NCI-H128 (cell line): ENCODE data around the gene ERVMER34-1.

ENCODE experiments used
- DNase-seq: peaks from one replicate; lab custom pipeline; 2025; ENCODE audit not compliant: unreplicated experiment; lab: John Stamatoyannopoulos, UW

Gene ERVMER34-1

GRCh38 chr4:52750819-52751486 lies at the start of gene ERVMER34-1:
TSS of gene ERVMER34-1 (minus strand) at chr4:52751425. CDS start at chr4:52745520, 5,905 bp downstream.
- DNase-seq: no peak

GRCh38 chr4:52799813-52800212 lies 48.6 kb upstream of the ERVMER34-1 start:
- no peak for DNase-seq

- DNase-seq: no peak
Measured at GRCh38 chr4:52795533-52795932, 44.3 kb upstream of the ERVMER34-1 start.

- DNase-seq: no peak
Measured at GRCh38 chr4:52791936-52792335, 40.7 kb upstream of the ERVMER34-1 start.

GRCh38 chr4:52789774-52790173 lies 38.5 kb upstream of the ERVMER34-1 start:
- no peak for DNase-seq

- no peak for DNase-seq
Measured at GRCh38 chr4:52788806-52789205, 37.6 kb upstream of the ERVMER34-1 start.

- no peak for DNase-seq
Measured at GRCh38 chr4:52783069-52783468, 31.8 kb upstream of the ERVMER34-1 start.

- DNase-seq: no peak
Measured at GRCh38 chr4:52780617-52781354, 29.6 kb upstream of the ERVMER34-1 start.

- DNase-seq: no peak
Measured at GRCh38 chr4:52780206-52780605, 29.0 kb upstream of the ERVMER34-1 start.

- DNase-seq: no peak
Measured at GRCh38 chr4:52760256-52760655, 9.0 kb upstream of the ERVMER34-1 start.

GRCh38 chr4:52755426-52755825 lies 4.2 kb upstream of the ERVMER34-1 start:
- DNase-seq: no peak

GRCh38 chr4:52752936-52753335 lies 1.7 kb upstream of the ERVMER34-1 start:
- no peak for DNase-seq

GRCh38 chr4:52751487-52751911 lies 274 bp upstream of the ERVMER34-1 start:
- DNase-seq: no peak

- DNase-seq: no peak
Measured at GRCh38 chr4:52750213-52750612, 1.0 kb downstream of the ERVMER34-1 start.

- no peak for DNase-seq
Measured at GRCh38 chr4:52748432-52748831, 2.8 kb downstream of the ERVMER34-1 start.

GRCh38 chr4:52744588-52744987 lies 6.6 kb downstream of the ERVMER34-1 start:
- DNase-seq: no peak

- no peak for DNase-seq
Measured at GRCh38 chr4:52743444-52744019, 7.7 kb downstream of the ERVMER34-1 start.

GRCh38 chr4:52729586-52729985 lies 21.6 kb downstream of the ERVMER34-1 start:
- DNase-seq: no peak

- no peak for DNase-seq
Measured at GRCh38 chr4:52728691-52729240, 22.5 kb downstream of the ERVMER34-1 start.

GRCh38 chr4:52726826-52727580 lies 24.2 kb downstream of the ERVMER34-1 start:
- no peak for DNase-seq
